ENCODE results near the gene SYNJ2.
A peak's percentile ranks its signal among the peaks of the same experiment; 100 is the strongest.

Gene SYNJ2

GRCh38 chr6:158015188-158015506 is 33.5 kb downstream of the SYNJ2 start:
- no peak for DNase-seq

GRCh38 chr6:158016571-158017383 is 35.1 kb downstream of the SYNJ2 start:
- DNase-seq, result no peak

GRCh38 chr6:158017621-158018040 is 36.0 kb downstream of the SYNJ2 start:
- DNase-seq, result no peak

DNA sequence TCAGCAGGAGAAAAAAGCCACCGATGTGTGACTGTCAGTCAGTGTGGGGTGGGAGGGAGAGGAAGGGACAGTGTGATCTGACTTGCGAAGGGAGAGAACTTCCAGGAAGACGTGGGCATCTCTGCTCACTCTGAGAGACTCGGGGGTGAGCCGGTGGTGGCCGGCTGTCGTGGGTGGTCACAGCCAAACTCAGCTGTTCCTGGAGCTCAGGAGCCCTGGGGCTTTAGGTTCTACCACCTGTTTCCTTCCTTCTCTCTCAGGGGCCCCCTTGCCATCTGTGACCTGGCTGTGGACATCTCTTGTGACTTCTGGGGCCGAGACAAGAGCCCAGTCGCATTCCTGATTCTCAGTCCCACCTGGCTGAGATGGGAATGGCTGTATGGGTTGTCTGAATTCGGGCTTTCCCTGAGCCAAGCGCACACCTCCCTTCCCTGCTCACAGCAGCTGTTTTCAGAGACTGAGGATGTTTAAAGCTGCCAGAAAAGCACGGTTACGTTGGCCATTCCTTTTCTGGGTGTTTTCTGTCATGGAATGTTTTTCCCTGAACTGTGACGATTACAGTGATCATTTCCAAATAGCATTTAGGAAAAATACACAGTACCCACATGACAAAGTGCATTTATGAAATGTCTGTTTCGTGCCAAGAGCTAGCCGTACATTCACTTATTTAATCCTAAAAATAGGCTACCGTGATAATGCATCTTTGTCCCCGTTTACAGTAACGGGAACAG is 36.5 kb downstream of the SYNJ2 start:
- no peak for DNase-seq

- no peak for DNase-seq
Observed at GRCh38 chr6:158018851-158019361, 37.2 kb downstream of the SYNJ2 start.

- DNase-seq, result no peak
Observed at GRCh38 chr6:158019416-158019815, 37.8 kb downstream of the SYNJ2 start.

GRCh38 chr6:158020272-158020711 is 38.6 kb downstream of the SYNJ2 start:
- no peak for DNase-seq

DNA sequence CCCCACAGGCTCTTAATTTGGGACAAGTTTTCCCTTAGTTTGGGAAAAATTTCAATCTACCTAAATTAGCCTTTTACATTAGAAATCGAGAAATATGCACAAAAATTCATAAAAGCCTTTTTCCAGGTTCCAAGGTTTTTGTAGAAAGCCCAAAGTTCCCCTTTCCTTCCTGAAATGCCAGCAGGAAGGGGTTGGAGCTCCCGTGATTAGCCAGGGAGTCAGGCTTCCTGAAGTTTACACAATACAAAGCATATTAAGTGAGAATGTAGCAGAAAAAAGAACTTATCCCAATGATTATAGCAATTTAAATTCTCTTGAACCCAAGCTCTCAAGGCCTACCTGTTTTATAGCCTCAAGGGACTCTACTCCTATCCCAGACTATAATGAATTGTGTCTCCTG is 39.1 kb downstream of the SYNJ2 start:
- no peak for DNase-seq

- DNase-seq, result no peak
Observed at GRCh38 chr6:158021376-158021775, 39.7 kb downstream of the SYNJ2 start.

DNA sequence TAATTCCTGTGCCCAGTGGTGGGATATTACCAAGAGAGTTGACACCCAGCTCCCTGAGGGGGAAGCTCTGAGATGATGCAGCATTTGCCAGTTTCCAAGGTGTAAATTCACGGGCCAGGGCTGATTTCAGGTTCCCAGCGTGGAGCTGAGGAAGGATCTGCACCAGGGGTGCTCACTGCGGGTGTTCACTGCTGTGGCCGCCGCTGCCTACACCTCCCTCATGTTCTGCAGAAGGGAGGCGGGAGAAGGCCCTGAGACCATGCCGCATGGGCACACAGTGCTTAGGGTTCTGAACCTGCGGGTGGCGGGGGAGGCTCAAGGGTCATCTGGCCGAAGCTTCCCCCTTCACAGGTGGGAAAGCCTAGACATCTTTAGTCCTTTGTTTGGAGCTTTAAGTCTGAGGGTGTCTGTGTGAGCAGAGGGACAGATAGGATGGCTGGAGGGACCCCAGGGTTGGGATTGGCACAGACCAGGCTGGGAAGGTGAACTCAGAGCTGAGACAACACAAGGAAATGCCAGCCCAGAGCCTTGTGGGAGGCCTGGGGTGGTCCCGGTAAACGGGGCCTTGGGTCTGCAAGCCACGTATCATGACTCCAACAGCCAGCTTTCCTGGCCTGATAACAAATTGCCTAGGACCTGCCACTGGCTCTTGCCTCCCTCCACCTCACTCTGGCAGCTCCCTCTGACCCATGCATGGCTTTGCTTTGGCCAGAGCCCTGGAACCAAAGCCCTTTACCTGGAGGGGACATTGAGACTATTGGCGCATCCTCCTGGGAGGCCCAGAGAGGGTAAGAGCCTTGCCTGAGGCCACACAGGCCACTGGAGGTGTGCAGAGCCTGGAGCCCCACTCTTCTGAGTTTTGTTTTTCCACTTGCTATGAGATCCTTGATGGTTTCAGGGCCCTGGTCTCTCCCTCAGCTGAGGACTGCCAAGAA is 40.4 kb downstream of the SYNJ2 start:
- no peak for DNase-seq

DNA sequence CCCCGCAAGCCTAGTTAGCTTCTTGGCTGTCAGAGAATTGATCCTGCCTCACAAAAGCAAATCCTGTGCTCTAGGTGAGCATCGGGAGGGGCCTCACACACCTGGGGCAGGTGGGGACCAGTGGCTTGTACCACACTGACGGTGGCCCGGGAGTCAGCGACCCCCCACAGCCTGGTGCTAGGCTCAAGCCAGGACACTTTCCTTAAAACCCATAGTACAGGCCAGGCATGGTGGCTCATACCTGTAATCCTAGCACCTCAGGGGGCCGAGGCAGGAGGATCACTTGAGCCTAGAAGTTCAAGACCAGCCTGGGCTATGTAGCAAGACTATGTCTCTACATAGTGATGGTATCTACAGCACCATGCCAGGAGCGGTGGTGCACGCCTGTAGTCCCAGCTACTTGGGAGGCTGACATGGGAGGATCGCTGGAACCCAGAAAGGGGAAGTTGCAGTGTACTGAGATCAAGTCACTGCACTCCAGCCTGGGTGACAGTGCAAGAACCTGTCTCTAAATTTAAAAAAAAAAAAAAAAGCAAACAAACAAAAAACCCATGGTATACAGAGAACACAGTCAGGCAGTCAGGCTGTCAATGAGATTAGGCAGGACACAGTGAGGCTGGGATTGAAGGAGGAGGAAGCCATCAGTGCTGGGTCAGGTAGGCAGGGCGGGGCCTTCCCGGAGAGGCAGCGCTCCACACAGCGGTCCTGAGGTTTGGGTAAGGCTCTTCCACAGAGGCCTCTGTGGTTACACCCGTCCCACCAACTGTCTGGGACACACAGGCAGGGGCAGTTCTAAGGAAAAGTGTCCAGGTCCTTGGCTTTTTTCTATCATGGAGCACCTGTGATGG is 41.3 kb downstream of the SYNJ2 start:
- DNase-seq, result no peak

GRCh38 chr6:158023597-158023939 is 41.9 kb downstream of the SYNJ2 start:
- DNase-seq, result no peak

DNA sequence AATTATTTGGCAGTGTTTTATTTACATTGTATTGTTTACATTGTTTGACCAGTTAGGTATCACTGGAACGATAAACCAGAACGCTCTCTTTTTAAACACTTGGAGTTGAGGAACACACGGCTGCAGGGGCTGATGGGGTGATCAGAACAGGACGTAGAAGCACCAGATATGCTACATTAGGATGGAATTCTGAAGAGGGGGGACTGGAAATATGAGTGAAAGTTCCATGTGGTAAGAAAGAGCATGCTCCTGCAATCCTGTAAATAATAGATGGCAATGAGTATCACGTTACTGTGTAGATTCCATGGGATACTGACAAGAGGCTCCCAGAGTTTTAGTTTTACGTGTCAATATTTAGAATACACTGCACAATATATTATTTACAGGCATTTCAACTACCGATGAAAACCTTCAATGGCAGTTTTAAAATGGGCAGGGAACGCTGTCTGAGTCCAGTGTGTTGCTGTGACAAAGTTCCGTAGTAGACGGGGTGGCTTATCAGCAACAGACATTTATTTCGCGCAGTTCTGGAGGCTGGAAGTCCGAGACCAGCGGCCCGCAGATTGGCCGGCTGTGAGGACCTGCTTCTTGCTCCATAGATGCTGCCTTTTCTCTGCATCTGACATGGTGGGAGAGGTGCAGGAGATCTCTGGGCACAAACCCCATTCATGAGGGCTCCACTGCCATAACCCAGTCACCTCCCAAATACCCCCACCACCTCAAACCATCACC is 43.1 kb downstream of the SYNJ2 start:
- DNase-seq, result no peak

GRCh38 chr6:158026054-158026900 is 44.6 kb downstream of the SYNJ2 start:
- peak; percentile 82 to 87 for DNase-seq

GRCh38 chr6:158026901-158027589 is 45.4 kb downstream of the SYNJ2 start:
- DNase-seq, result no peak

DNA sequence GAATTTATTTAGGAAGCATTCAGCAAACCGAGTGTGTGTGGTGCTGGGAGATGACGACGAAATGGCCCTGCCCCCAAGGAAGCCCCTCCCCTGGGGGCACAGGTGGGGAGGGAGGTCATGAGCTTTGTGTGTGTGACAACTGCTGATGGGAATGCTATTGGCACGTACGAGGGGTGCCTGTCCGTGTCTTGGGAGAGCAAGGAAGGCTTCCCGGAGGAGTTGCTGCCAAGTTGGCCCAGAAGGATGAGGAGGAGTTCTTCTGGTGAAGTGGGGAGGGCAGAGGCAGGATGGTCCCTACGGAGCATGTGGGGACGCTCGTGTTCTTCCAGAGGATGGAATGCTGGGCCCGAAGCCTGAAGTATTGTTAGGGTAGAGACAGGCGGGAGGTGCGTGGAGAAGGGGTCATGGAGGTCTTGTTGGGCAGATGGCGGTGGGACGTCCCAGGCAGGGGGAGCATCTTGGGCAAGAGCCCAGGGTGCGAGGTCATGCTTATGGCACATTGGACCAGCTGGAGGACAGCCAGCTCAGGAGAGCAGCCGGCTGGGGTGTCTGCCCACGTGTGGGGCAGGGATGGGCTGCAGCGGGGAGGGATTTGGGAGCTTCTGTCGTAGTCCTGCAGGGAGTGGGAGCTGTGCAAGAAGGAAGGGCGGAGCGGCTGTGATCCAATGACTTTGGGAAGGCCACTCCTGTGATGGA is 46.1 kb downstream of the SYNJ2 start:
- no peak for DNase-seq

GRCh38 chr6:158028421-158028820 is 46.8 kb downstream of the SYNJ2 start:
- DNase-seq, result no peak

DNA sequence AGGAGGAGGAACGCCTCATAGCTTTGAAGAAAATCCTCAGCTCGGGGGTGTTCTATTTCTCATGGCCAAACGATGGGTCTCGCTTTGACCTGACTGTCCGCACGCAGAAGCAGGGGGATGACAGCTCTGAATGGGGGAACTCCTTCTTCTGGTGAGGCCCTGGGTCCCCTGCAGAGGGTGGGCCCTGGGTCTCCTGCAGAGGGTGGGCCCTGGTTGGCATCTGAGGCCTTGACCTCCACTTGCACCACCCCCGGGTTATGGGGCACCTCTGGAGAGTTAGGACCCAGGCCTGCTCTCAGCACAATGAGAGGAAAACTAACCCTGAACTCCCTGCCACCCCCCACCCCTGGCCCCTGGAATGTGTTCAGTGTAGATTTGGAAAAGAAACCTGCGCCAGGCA is 47.2 kb downstream of the SYNJ2 start:
- DNase-seq, result no peak

DNA sequence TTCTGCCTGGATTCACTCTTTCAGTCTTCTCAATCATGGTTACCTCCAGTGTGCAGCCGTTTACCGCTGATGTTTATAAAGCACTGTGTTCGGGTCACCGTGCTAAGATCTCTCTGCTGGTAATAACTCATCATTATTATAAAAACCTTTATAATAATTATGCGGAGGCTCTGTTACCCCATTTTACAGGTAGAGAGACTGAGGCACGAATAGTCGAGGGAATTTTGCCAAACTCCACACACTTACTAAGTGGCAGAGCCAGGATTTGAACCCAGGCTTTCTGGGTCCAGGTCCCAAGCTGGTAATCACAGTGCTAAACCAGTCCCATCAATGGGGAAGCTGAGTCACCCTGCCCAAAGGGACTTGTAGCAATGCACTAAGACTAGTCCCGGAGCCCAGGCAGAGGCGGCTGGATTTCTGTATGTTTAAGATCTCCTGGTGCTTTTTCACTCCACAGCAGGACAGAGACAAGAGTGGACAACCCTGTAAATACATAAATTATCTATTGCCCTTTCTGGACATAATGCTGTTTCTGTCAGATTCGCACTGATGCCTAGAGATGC is 48.1 kb downstream of the SYNJ2 start:
- no peak for DNase-seq

Measured in CD4-positive, alpha-beta T cell treated with Interleukin-4 for 1 hour (primary cell).